ENCODE results near the gene SUOX. TPM values are rescaled to one million over a fixed set of nuclear protein-coding genes. Genes with fewer than 3 reads are reported as not detected.
"Not testable (repeated sequence)": the region's sequence is repeated elsewhere in the genome, so short reads cannot be mapped to it uniquely, and the experiment has no call there.

SUOX gene
- total RNA-seq, 1 donor from 2014 or later, result 34.6 TPM

DNA sequence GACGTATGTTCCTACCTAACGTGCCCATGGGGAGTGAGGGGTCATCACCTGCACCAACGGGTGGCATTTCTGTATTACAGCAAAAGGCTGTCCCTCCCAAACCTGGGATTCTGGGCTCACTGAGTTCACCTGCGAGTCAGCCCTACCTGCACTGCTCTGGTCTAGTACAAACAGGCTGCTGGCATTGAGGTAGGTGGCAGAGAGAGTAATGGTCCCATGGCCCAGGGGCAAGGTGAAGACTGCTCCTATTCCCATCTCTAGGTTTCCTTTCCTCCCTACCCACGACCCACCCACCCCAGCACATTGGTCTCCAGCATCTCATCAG is 421 bp downstream of the SUOX start:
- no peaks in the 10 kb centered on the region for H3K9me3 Mint-ChIP-seq
- peaks cover 22% of the 10 kb centered on the region for H3K36me3 Mint-ChIP-seq
- H3K4me1 Mint-ChIP-seq (ENCODE audit: unreplicated experiment), result peaks cover 24% of the 10 kb centered on the region
- H3K4me3 Mint-ChIP-seq, result peak overlapping the region; percentile 99
- H3K27ac Mint-ChIP-seq, result peak overlapping the region; percentile 87
- DNase-seq (ENCODE audit: extremely low spot score, unreplicated experiment), result no peak
- TF ChIP-seq, protein P1, sequence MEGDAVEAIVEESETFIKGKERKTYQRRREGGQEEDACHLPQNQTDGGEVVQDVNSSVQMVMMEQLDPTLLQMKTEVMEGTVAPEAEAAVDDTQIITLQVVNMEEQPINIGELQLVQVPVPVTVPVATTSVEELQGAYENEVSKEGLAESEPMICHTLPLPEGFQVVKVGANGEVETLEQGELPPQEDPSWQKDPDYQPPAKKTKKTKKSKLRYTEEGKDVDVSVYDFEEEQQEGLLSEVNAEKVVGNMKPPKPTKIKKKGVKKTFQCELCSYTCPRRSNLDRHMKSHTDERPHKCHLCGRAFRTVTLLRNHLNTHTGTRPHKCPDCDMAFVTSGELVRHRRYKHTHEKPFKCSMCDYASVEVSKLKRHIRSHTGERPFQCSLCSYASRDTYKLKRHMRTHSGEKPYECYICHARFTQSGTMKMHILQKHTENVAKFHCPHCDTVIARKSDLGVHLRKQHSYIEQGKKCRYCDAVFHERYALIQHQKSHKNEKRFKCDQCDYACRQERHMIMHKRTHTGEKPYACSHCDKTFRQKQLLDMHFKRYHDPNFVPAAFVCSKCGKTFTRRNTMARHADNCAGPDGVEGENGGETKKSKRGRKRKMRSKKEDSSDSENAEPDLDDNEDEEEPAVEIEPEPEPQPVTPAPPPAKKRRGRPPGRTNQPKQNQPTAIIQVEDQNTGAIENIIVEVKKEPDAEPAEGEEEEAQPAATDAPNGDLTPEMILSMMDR (conservative IDR thresholded peaks at IDR 0.05), result no peak
- H3K27me3 Mint-ChIP-seq, result no peaks in the 10 kb centered on the region

DNA sequence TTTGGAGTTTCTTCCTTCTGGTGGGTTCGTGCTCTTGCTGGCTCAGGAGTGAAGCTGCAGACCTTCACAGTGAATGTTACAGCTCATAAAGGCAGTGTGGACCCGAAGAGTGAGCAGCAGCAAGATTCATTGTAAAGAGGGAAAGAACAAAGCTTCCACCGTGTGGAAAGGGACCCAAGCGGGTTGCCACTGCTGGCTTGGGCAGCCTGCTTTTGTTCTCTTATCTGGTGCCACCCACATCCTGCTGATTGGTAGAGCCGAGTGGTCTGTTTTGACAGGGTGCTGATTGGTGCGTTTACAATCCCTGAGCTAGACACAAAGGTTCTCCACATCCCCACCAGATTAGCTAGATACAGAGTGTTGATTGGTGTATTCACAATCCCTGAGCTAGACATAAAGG is 2.4 kb downstream of the SUOX start:
- Mint-ChIP-seq H3K36me3 (peaks cover 26% of the 10 kb centered on the region), H3K27ac (peak overlapping the region; percentile 31), H3K4me3 (peak overlapping the region; percentile 54), H3K4me1 (ENCODE audit: unreplicated experiment) (peaks cover 24% of the 10 kb centered on the region)
- DNase-seq (ENCODE audit: extremely low spot score, unreplicated experiment); H3K27me3 Mint-ChIP-seq; H3K9me3 Mint-ChIP-seq: not testable (repeated sequence)

DNA sequence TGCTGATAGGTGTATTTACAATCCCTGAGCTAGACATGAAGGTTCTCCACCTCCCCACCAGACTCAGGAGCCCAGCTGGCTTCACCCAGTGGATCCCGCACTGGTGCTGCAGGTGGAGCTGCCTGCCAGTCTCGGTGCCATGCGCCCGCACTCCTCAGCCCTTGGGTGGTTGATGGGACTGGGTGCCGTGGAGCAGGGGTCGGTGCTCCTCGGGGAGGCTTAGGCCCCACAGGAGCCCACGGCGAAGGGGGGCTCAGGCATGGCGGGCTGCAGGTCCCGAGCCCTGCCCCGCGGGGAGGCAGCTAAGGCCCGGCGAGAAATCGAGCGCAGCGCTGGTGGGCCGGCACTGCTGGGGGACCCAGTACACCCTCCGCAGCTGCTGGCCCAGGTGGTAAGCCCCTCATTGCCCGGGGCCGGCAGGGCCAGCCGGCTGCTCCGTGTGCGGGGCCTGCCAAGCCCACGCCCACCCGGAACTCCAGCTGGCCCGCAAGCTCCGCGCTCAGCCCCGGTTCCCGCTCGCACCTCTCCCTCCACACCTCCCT is 3.0 kb downstream of the SUOX start:
- H3K27me3 Mint-ChIP-seq; DNase-seq (ENCODE audit: extremely low spot score, unreplicated experiment); H3K27ac Mint-ChIP-seq: not testable (repeated sequence)

DNA sequence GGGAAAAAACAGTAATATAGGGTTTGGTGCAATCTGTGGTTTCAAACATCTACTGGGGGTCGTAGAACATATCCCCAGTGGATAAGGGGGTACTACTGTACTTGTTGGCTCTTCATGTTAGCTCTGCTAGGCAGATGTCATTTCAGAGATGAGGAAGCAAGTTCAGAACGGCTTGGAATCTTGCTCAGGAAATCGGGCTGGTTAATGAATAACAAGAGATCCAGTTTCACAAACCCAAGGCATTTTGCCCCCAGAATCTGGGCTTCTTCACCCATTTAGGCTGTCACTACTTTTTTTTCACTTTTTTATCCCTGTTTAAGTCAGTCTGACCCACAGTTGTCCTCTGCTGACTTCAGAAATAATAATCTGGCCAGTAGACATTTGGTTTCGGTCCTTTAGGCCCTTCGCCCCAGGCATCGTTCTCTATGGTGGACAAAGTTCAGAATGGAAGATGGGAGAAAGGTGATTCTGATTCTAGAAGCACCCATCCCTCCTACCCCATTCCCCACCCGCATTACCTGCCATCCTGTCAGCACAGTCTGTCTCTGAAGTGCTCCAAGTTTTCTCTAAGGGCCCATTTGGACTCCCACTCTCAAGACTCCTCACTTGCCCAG is 4.5 kb downstream of the SUOX start:
- peaks cover 30% of the 10 kb centered on the region for H3K36me3 Mint-ChIP-seq
- peaks cover 23% of the 10 kb centered on the region for H3K4me1 Mint-ChIP-seq (ENCODE audit: unreplicated experiment)
- H3K27me3 Mint-ChIP-seq, result no peaks in the 10 kb centered on the region
- peak overlapping the region; percentile 46 for H3K27ac Mint-ChIP-seq
- no peak for DNase-seq (ENCODE audit: extremely low spot score, unreplicated experiment)
- TF ChIP-seq, protein P1 (conservative IDR thresholded peaks at IDR 0.05), result no peak
- no peaks in the 10 kb centered on the region for H3K9me3 Mint-ChIP-seq
- H3K4me3 Mint-ChIP-seq, result peak overlapping the region; percentile 34

More for the DNA sequence above, 3.0 kb downstream of the SUOX start:
- Mint-ChIP-seq H3K4me1 (ENCODE audit: unreplicated experiment) (peaks cover 24% of the 10 kb centered on the region), H3K36me3 (peaks cover 29% of the 10 kb centered on the region)
- H3K4me3 Mint-ChIP-seq, H3K9me3 Mint-ChIP-seq: not testable (repeated sequence)

DNA sequence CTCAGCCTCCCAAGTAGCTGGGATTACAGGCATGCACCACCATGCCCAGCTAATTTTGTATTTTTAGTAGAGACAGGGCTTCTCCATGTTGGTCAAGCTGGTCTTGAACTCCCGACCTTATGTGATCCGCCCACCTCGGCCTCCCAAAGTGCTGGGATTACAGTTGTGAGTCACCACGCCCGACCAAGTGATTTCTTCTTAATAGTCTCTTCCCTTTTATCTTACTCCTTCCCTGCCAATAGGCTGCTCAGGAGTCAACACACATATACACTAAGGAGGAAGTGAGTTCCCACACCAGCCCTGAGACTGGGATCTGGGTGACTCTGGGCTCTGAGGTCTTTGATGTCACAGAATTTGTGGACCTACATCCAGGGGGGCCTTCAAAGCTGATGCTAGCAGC is 6.3 kb downstream of the SUOX start:
- H3K27ac Mint-ChIP-seq; H3K4me3 Mint-ChIP-seq; DNase-seq (ENCODE audit: extremely low spot score, unreplicated experiment); H3K9me3 Mint-ChIP-seq; H3K27me3 Mint-ChIP-seq: not testable (repeated sequence)
- Mint-ChIP-seq H3K36me3 (peaks cover 30% of the 10 kb centered on the region), H3K4me1 (ENCODE audit: unreplicated experiment) (peaks cover 30% of the 10 kb centered on the region)

DNA sequence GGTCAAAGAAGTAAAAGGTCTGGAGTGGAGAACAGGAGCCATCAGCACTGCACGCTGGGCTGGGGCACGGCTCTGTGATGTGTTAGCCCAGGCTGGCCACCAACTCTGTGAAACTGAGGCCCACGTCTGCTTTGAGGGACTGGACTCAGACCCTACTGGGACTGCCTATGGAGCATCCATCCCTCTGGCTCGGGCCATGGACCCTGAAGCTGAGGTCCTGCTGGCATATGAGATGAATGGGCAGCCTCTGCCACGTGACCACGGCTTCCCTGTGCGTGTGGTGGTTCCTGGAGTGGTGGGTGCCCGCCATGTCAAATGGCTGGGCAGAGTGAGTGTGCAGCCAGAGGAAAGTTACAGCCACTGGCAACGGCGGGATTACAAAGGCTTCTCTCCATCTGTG is 7.1 kb downstream of the SUOX start:
- H3K27ac Mint-ChIP-seq, result no peak overlapping the region
- no peaks in the 10 kb centered on the region for H3K9me3 Mint-ChIP-seq
- peaks cover 30% of the 10 kb centered on the region for H3K4me1 Mint-ChIP-seq (ENCODE audit: unreplicated experiment)
- H3K4me3 Mint-ChIP-seq, result peak overlapping the region; percentile 66
- TF ChIP-seq, protein P1 (conservative IDR thresholded peaks at IDR 0.05), result no peak
- no peaks in the 10 kb centered on the region for H3K27me3 Mint-ChIP-seq
- DNase-seq (ENCODE audit: extremely low spot score, unreplicated experiment), result no peak
- H3K36me3 Mint-ChIP-seq, result peaks cover 29% of the 10 kb centered on the region

DNA sequence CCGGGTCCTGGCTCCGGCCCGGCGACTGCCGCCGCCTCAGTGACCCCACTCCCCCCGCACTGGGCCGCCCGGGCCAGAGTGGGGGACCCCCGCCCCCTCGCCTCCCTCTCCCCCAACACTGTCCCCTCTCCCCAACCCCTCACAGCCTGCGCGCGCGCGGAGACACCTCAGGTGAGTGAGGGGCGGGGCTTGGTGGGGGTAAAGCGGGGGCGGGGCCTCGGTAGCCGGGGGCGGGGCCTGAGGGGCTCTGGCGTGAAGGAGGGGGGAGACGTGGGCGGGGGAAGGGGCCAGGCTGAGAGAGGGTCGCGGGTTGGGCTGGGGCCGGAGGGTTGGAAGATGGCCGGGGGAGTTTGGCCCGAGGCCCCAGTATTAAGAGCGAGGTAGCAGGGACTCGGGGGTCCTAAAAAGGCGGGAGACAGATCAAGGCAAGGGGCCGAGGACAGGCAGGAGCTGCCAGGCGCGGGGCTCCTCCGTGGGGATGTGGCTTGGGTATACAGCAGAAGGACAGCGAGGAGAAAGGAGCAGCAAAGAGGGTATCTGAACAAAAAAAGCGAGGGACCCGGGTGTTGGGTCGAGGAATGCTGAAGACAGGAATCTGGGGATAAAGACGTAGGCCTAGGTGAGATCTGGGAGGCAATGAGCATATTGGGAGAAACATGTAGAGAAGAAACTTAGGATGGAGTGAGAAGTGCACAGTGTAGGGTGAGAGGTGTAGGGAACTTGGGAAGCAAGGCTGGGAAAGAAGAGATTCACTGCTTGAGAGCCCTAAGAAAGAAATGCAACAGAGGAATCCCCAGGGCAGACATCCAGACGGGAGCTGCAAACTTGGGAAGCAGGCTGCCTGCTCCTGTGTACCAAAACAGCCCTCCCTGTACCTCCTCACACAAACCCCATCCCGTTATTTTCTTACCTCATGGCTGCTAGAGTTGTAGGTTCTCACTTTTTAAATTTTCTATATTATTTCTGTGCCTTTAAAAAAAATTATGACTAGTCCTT is 10.8 kb downstream of the SUOX start:
- Mint-ChIP-seq H3K9me3 (no peaks in the 10 kb centered on the region), H3K4me3 (peak overlapping the region; percentile 93), H3K36me3 (peaks cover 15% of the 10 kb centered on the region), H3K27ac (peak overlapping the region; percentile 92), H3K4me1 (ENCODE audit: unreplicated experiment) (peaks cover 39% of the 10 kb centered on the region), H3K27me3 (no peaks in the 10 kb centered on the region)
- TF ChIP-seq, protein P1 (conservative IDR thresholded peaks at IDR 0.05), result no peak
- peak; percentile 81 for DNase-seq (ENCODE audit: extremely low spot score, unreplicated experiment)

Data from type B pancreatic cell (in vitro differentiated cells).